ENCODE data around the gene SNCA.

SNCA gene

DNA sequence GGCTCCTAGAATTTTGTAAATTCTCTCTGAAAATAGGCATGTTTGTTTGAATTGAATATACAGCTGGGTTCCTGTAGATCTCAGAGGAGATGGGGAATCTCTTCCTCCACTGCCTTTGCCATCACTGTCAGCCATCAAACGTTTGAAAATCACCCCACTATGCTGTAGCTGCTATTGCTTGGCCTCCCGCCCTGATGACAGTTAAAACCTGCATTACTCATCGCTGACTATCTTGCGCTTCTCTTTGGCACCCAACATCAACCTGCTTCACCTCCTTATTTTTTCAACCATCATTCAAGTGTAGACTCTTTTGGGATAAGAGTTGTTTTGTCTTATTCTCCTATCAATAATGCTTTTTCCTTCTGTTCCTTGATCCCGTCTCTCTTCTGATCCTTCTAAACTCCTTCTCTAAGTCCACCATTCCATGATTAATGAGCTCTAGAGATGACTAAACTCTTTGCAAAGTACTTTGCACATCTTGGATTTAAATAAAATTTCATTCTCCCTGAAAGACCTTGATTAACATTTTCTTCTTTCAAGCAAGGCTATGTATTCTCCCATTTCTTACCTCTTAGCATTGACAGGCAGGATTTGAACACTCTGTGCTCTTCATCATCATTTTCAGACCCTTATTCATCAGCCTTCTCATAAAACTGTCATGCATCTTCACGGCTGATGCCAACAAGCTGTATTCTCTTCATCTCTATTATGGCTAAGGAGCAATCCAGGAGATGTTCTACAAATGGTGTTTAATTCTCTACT is 133.0 kb downstream of the SNCA start:
- no peak for DNase-seq

DNA sequence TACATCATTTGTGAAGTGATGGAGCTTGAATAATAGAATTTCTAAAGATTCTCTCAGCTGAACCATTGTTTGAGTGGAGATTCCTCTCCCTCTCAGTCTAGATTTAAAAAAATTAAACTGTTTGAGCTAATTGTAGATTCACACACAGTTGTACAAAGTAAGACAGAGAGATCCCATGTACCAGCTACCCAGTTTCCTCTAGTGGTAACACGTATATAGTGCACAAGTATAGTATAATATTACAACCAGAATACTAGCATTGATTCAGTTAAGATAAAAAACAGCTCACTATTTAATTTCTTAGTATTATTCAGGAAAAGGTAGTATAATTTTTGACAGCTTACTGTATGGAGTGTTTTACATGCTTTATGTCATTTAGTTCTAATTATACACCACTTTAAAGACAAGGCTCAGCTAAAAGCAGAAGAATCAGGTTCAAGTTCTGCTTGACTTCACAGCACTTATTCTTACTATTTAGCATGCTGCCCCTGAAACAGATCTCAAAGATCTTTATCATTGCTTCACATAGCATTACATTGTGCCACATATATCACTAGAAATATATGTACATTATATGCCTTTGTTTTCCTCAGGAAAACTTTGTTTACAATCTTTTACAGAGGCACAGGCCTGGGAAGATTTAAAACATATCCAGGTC is 136.1 kb downstream of the SNCA start:
- no peak for DNase-seq

DNA sequence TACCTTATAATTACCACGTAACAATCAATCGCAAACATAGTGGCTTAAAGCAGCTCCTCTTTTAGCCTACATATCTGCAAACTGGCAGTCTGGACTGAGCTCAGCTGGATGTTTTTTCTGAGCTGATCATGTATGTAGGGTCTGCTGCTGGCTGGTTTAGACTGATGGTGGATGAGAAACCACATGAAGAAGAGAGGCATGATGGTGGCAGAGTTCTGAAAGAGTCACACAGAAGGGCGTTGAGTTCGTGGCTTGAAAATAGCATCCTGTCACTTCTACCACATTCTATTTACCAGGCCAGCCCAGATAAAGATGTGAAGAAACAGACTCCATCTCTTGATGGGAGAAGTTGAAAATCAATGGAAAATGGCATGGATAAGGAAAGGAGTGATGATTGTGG is 151.3 kb downstream of the SNCA start:
- DNase-seq, result no peak

DNA sequence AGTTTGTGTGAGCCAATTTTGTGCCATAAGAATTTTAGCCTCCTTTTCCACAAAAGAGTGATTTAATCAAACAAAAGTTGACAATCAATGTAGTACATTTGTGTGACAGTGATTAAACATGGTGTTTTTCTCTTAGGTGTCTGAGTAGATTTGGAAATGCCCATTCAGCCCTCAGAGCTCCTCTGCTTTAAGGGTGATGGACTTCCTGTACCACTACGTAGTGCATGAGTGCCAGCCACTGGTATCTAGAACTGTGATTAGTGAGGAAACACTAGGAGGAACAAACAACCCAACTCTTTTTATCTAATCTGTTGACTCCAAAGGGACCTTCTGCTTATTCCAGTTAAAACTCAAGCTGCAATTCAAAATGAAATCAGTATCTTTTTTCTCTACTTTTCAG is 151.7 kb downstream of the SNCA start:
- no peak for DNase-seq

DNA sequence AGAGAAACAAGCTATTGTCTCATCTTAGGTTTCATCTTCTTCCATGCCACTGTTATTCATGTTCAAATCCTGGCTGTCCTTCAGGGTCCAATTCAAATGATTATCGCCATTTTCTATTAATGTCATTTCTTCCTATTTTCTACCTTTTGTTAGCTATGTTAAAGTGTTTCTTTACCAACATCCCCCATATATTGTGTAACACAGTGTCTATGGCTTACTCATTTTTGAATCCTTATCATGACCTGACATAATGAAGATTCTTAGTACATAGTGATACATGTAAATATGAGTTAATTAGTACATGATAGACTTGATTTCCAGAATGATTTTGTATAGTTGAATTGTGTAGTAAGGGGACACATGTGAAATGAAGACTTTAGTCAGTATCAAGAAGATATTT is 152.4 kb downstream of the SNCA start:
- DNase-seq, result no peak

DNA sequence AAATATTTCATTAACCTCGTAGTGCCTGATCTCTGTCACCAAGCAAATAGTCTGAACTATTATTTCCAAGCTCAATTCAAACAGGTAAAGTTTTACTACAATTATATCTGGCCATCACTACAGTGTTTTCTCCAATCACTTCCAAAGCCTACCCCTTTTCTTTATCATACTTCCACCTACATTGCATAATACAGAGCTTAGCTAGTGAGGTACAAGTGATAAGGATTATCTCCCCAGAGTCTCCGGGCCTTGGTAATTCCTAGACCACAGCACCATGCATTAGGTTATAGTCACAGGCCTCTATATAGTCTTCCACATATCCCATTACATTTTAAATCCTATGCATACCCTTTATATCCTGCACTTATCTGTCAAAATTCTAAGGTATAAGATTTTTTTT is 154.2 kb downstream of the SNCA start:
- DNase-seq, result no peak

DNA sequence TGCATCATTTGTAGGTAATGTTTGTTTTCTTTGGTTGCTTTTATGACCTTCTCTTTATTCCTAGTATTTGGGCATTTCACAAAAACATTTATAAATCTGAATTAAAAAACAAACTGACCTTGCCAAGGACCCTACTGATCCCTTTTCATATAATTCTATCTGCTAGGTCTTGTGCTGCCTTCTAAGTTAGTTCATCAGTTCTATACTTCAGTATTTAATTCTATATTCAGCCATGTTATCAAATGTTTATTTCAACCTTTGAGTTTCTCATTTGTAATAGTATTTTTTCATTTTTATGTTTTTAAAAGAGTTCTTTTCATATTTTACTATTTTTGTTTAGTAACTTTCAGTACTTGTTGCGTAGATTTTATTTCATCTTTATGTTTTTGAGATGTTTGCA is 155.3 kb downstream of the SNCA start:
- DNase-seq, result no peak

DNA sequence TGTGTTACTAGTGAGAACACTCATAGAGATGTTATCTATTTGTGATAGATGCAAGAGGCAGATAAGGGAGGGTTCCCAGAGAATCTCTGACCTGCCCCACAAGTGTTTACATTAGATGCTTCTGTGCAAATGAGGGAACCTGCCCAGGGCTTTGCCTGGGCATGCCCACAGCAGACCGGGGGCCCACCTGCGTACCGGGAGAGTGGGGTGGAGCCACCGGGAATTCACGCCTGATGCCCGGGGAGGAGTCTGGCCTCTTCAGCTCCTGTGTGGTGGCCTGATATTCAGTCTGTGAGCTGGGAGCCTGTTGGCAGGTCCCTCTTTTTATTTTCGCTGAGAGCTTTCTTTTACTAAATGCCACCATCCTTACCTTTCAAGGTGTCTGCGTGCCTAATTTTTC is 155.7 kb downstream of the SNCA start:
- DNase-seq, result no peak

DNA sequence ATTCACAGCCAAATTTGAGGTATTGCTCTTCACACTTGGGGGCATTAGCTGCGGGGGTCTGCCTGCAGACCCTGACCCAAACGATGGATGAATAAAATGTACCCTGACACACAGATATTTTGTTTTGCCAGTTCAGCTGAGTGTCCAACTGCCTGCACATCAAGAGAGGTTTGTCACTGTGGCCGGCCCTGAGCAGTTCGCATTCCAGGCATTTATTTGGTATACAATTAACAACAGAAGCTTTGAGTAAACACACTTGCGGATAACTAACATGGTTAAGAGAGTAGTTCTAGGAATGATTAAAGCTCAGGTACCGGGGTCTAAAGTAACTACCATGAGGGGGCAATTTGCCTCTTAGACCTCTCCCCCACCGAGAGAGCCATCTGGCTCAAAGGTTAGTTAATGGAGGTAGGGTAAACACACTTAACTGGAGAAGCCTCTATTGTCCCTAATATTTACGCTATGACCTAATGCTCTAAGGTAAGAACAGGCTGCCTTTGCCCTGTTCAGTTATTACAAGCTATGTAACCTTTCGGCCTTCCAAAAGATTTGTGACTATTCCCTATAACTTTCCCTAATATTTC is 162.0 kb downstream of the SNCA start:
- no peak for DNase-seq

Data from CD4-positive, alpha-beta T cell treated with Interleukin-15 for 1 hour (primary cell).